ENCODE results near the gene TSC22D2.

The TSC22D2 gene

GRCh38 chr3:150467381-150467780 lies 59.3 kb downstream of the TSC22D2 start:
- no peaks in the 10 kb centered on the region for H3K9me3 ChIP-seq (ENCODE audit: insufficient read depth, low read depth, low read length)
- H3K27me3 ChIP-seq (ENCODE audit: insufficient read depth, low read length, poor library complexity, severe bottlenecking): no peaks in the 10 kb centered on the region
- no peaks in the 10 kb centered on the region for H3K79me2 ChIP-seq (ENCODE audit: insufficient read depth, low read length)
- TF ChIP-seq, protein P1, sequence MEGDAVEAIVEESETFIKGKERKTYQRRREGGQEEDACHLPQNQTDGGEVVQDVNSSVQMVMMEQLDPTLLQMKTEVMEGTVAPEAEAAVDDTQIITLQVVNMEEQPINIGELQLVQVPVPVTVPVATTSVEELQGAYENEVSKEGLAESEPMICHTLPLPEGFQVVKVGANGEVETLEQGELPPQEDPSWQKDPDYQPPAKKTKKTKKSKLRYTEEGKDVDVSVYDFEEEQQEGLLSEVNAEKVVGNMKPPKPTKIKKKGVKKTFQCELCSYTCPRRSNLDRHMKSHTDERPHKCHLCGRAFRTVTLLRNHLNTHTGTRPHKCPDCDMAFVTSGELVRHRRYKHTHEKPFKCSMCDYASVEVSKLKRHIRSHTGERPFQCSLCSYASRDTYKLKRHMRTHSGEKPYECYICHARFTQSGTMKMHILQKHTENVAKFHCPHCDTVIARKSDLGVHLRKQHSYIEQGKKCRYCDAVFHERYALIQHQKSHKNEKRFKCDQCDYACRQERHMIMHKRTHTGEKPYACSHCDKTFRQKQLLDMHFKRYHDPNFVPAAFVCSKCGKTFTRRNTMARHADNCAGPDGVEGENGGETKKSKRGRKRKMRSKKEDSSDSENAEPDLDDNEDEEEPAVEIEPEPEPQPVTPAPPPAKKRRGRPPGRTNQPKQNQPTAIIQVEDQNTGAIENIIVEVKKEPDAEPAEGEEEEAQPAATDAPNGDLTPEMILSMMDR (conservative IDR thresholded peaks at IDR 0.05; ENCODE audit: low read length): no peak
- TF ChIP-seq EZH2phosphoT487 (IDR thresholded peaks at IDR 0.05; ENCODE audit: borderline replicate concordance): no peak
- H3K4me1 ChIP-seq (ENCODE audit: insufficient read depth, low read length, poor library complexity, severe bottlenecking): no peaks in the 10 kb centered on the region
- no peaks in the 10 kb centered on the region for H3F3A ChIP-seq (ENCODE audit: low read depth)
- no peak overlapping the region for H3K4me3 ChIP-seq (ENCODE audit: low read length, poor library complexity, severe bottlenecking)
- H3K9me2 ChIP-seq (replicated peaks; ENCODE audit: low read depth, low read length): no peaks in the 10 kb centered on the region
- H3K9ac ChIP-seq (ENCODE audit: low read depth, low read length, poor library complexity, severe bottlenecking): no peak overlapping the region
- no peaks in the 10 kb centered on the region for H4K20me1 ChIP-seq (ENCODE audit: insufficient read depth, low read length, poor library complexity, severe bottlenecking)
- H3K36me3 ChIP-seq (ENCODE audit: insufficient read depth, low read length): no peaks in the 10 kb centered on the region
- H2AFZ ChIP-seq (ENCODE audit: low read length): no peak overlapping the region
- H3K4me2 ChIP-seq (ENCODE audit: low read depth, low read length, poor library complexity, severe bottlenecking): no peak overlapping the region

DNA sequence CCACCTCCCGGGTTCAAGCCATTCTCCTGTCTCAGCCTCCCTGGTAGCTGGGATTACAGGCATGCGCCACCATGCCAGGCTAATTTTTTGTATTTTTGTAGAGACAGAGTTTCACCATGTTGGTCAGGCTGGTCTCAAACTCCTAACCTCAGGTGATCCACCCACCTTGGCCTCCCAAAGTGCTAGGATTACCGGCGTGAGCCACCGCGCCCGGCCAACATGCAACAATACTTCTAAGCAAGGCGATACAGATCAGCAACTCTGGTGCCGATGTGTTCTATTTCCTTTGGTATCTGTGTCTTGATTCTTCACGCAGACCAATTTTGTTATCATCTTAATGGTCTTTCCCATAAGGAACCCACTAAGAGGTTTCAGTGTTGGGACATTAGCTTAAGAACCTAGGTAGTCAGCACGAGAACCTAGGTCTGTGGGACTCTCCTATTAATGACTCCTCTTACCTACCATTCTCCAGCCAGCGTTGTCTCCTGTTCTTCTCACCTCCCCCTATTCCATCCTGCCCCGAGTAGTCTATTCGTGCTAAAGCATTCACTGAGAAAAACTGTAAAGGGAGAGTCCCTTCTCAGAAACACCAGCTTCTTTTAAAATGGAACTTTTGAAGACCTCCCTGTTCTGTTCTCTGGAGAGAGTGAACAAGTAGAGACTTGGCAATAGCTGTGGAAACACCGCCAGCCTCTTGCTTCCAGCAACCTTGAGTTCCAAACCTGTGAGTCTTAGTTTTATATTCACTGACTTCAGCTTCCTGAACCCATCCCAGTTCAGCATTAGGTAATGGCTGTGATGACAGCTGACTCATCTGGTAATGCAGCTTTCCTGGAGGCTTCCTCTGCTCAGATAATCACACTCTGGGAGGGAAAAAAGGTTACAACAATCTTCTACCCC lies 61.2 kb downstream of the TSC22D2 start:
- Histone ChIP-seq H2AFZ (ENCODE audit: low read length) (no peak overlapping the region), H3K4me1 (ENCODE audit: insufficient read depth, low read length, poor library complexity, severe bottlenecking) (no peaks in the 10 kb centered on the region), H3K36me3 (ENCODE audit: insufficient read depth, low read length) (no peaks in the 10 kb centered on the region), H3K4me3 (ENCODE audit: low read length, poor library complexity, severe bottlenecking) (no peak overlapping the region), H3K79me2 (ENCODE audit: insufficient read depth, low read length) (no peaks in the 10 kb centered on the region), H4K20me1 (ENCODE audit: insufficient read depth, low read length, poor library complexity, severe bottlenecking) (no peaks in the 10 kb centered on the region), H3K9ac (ENCODE audit: low read depth, low read length, poor library complexity, severe bottlenecking) (no peak overlapping the region), H3F3A (ENCODE audit: low read depth) (no peaks in the 10 kb centered on the region), H3K4me2 (ENCODE audit: low read depth, low read length, poor library complexity, severe bottlenecking) (no peak overlapping the region), H3K27me3 (ENCODE audit: insufficient read depth, low read length, poor library complexity, severe bottlenecking) (no peaks in the 10 kb centered on the region), H3K9me2 (replicated peaks; ENCODE audit: low read depth, low read length) (no peaks in the 10 kb centered on the region), H3K9me3 (ENCODE audit: insufficient read depth, low read depth, low read length) (no peaks in the 10 kb centered on the region)
- no peak for TF ChIP-seq EZH2phosphoT487 (IDR thresholded peaks at IDR 0.05; ENCODE audit: borderline replicate concordance)
- TF ChIP-seq, protein P1 (conservative IDR thresholded peaks at IDR 0.05; ENCODE audit: low read length): no peak

- Histone ChIP-seq H3K9me2 (replicated peaks; ENCODE audit: low read depth, low read length) (no peaks in the 10 kb centered on the region), H4K20me1 (ENCODE audit: insufficient read depth, low read length, poor library complexity, severe bottlenecking) (no peaks in the 10 kb centered on the region), H3K79me2 (ENCODE audit: insufficient read depth, low read length) (no peaks in the 10 kb centered on the region), H3F3A (ENCODE audit: low read depth) (no peaks in the 10 kb centered on the region), H3K36me3 (ENCODE audit: insufficient read depth, low read length) (no peaks in the 10 kb centered on the region), H3K4me2 (ENCODE audit: low read depth, low read length, poor library complexity, severe bottlenecking) (no peak overlapping the region), H3K27me3 (ENCODE audit: insufficient read depth, low read length, poor library complexity, severe bottlenecking) (no peaks in the 10 kb centered on the region), H3K9me3 (ENCODE audit: insufficient read depth, low read depth, low read length) (no peaks in the 10 kb centered on the region), H3K4me1 (ENCODE audit: insufficient read depth, low read length, poor library complexity, severe bottlenecking) (no peaks in the 10 kb centered on the region), H3K9ac (ENCODE audit: low read depth, low read length, poor library complexity, severe bottlenecking) (no peak overlapping the region), H3K4me3 (ENCODE audit: low read length, poor library complexity, severe bottlenecking) (no peak overlapping the region), H2AFZ (ENCODE audit: low read length) (no peak overlapping the region)
- TF ChIP-seq, protein P1 (conservative IDR thresholded peaks at IDR 0.05; ENCODE audit: low read length): no peak
- TF ChIP-seq EZH2phosphoT487 (IDR thresholded peaks at IDR 0.05; ENCODE audit: borderline replicate concordance): no peak
Observed at GRCh38 chr3:150469931-150470740, 62.0 kb downstream of the TSC22D2 start.
